ENCODE results near the gene TSSK6. TPM values are rescaled to one million over a fixed set of nuclear protein-coding genes. Genes with fewer than 3 reads are reported as not detected.

TSSK6 gene
- total and polyA plus RNA-seq, 10 donors = 1.7 to 5.6 (median 3.0) TPM

DNA sequence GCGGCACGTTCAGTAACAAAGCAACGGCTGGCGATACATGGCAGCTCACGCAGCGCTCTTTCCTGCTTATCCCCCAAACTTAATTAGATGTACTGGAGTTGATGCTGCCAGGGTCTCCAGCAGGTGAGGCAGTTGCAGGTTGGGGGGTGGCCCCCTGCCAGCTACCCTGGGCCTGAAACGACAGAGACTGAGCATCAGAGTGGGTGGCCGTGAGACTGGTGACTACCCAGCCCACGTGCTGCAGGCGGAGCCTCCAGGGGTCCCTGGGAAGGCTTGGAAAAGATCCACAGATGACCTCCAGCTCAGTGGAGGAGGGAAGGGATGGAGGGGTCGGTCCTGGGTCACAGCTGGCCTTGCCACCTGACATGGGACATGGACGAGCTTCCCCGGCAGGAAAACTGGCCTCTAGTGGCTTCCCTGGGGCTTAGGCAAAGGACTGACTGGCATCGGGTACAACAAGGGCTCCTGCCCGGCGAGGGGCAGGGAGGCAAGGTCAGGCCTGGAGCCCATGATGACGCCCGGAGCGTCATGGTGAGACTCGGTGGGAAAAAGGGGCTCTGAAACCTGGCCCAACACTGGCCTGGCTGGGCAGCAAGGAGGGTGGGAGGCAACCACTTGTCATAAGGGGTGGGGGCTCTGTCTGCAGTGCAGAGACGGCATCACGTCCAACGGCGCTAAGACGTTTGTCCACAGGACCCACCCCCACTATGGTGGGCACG, 46.8 kb upstream of the TSSK6 start:
- H3K4me1 ChIP-seq = no peaks in the 10 kb centered on the region
- intact Hi-C loops (cut with DNase I; ENCODE audit: low total_unique reads) = no loop called here
- H3K27me3 ChIP-seq (replicated peaks in 1 of 7) = no peaks in the 10 kb centered on the region
- H3K9me3 ChIP-seq = no peaks in the 10 kb centered on the region
- no peak overlapping the region for H3K4me3 ChIP-seq
- H3K27ac ChIP-seq = no peak overlapping the region
- TF ChIP-seq, protein P1, sequence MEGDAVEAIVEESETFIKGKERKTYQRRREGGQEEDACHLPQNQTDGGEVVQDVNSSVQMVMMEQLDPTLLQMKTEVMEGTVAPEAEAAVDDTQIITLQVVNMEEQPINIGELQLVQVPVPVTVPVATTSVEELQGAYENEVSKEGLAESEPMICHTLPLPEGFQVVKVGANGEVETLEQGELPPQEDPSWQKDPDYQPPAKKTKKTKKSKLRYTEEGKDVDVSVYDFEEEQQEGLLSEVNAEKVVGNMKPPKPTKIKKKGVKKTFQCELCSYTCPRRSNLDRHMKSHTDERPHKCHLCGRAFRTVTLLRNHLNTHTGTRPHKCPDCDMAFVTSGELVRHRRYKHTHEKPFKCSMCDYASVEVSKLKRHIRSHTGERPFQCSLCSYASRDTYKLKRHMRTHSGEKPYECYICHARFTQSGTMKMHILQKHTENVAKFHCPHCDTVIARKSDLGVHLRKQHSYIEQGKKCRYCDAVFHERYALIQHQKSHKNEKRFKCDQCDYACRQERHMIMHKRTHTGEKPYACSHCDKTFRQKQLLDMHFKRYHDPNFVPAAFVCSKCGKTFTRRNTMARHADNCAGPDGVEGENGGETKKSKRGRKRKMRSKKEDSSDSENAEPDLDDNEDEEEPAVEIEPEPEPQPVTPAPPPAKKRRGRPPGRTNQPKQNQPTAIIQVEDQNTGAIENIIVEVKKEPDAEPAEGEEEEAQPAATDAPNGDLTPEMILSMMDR (IDR thresholded peaks at IDR 0.05 in 8 of 11, conservative IDR thresholded peaks at IDR 0.05 in 3 of 11) = no peak
- TF ChIP-seq POLR2A (IDR thresholded peaks at IDR 0.05) (no peak), POLR2AphosphoS5 (IDR thresholded peaks at IDR 0.05) (no peak)
- WGBS, 5 donors = 75 to 86% (median 85%) methylated on average over 23 to 26 of the region's 26 CpGs
- peaks cover 0 to 13% (median 0%) of the 10 kb centered on the region in 6 donors for H3K36me3 ChIP-seq
- DNase-seq = no peak

DNA sequence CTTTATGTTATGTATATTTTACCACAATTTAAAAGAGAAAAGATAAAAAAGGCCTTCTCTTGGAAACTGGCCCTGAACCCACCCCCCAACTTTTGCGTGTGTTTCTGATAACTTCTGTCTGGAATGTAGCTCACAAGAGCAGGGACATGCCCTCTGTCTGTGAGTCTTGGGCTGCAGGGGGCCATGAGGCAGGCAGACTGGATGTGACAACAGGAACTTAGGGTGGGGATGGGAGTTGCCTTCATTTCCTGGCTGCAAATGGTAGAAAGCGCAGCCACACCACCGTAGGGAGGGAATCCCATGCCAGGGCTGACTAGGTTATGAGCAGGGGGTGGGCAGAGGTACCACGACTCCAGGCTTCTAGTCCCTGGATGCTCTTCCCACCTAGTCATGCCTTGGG, 44.6 kb upstream of the TSSK6 start:
- DNase-seq = no peak
- Histone ChIP-seq H3K27me3 (replicated peaks in 1 of 7) (no peaks in the 10 kb centered on the region), H3K27ac (no peak overlapping the region), H3K36me3 (peaks cover 0 to 7% (median 0%) of the 10 kb centered on the region in 6 donors), H3K9me3 (no peaks in the 10 kb centered on the region), H3K4me1 (no peaks in the 10 kb centered on the region), H3K4me3 (no peak overlapping the region)
- 33 to 58% (median 44%) methylated on average over 1 to 4 of the region's 4 CpGs for WGBS, 5 donors
- intact Hi-C loops (cut with DNase I; ENCODE audit: low total_unique reads) = no loop called here
- TF ChIP-seq, protein P1 (IDR thresholded peaks at IDR 0.05 in 8 of 11, conservative IDR thresholded peaks at IDR 0.05 in 3 of 11) = no peak
- TF ChIP-seq POLR2AphosphoS5 (IDR thresholded peaks at IDR 0.05) (no peak), POLR2A (IDR thresholded peaks at IDR 0.05) (no peak)

DNA sequence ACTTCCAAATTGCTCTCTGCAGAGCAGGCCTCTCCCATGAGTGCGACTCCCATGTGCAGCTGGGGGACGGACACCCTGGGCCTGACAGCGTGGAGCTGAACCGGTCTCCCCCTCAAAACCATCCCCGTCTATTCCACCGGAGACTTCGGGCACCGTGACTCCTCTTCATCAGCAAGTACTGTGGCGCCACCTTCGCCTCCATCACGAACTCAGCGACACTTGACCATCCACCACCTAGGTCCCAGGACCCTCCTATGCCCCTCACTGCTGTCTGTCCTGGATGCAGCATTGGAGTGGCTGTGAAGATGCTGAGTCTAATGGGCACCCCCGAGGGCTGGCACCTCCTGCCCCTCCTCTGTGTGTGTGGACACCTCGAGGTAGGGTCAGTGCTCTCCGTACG, 43.3 kb upstream of the TSSK6 start:
- intact Hi-C loops (cut with DNase I; ENCODE audit: low total_unique reads) = no loop called here
- TF ChIP-seq POLR2AphosphoS5 (IDR thresholded peaks at IDR 0.05) = no peak
- TF ChIP-seq POLR2A (IDR thresholded peaks at IDR 0.05) = no peak
- TF ChIP-seq, protein P1 (IDR thresholded peaks at IDR 0.05 in 8 of 11, conservative IDR thresholded peaks at IDR 0.05 in 3 of 11) = no peak

DNA sequence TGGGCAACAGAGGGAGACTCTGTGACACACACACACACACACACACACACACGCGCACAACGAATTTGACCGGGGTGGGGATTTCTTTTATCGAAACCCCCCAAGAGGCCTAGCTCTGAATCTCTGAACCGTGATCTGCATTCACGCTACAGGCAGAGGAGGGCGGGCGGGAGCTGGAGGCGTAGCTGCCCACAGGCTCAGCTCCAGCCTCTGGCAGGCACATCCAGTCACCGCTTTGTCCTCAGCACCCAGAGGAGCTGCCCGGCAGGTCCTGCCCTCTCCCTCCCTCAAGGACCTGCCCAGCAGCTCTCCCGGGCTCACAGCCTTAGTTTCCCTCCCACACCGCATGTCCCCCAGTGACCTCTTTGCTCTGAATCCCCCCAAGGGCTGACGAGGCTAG, 42.7 kb upstream of the TSSK6 start:
- TF ChIP-seq, protein P1 (IDR thresholded peaks at IDR 0.05 in 8 of 11, conservative IDR thresholded peaks at IDR 0.05 in 3 of 11) = no peak
- TF ChIP-seq POLR2AphosphoS5 (IDR thresholded peaks at IDR 0.05) (peak in 1 of 3 donors; percentile 22), POLR2A (IDR thresholded peaks at IDR 0.05) (no peak)
- Histone ChIP-seq H3K9me3 (no peaks in the 10 kb centered on the region), H3K27me3 (replicated peaks in 1 of 7) (peaks cover 0 to 11% (median 0%) of the 10 kb centered on the region in 7 donors), H3K4me1 (peaks cover 0 to 5% (median 0%) of the 10 kb centered on the region in 6 donors), H3K27ac (no peak overlapping the region), H3K4me3 (no peak overlapping the region), H3K36me3 (no peaks in the 10 kb centered on the region)
- intact Hi-C loops (cut with DNase I; ENCODE audit: low total_unique reads) = no loop called here
- WGBS, 5 donors = 78 to 87% (median 82%) methylated on average over 15 of the region's 15 CpGs
- DNase-seq = no peak

More for the DNA sequence above, 43.3 kb upstream of the TSSK6 start:
- Histone ChIP-seq H3K27me3 (replicated peaks in 1 of 7) (peaks cover 0 to 11% (median 0%) of the 10 kb centered on the region in 7 donors), H3K36me3 (no peaks in the 10 kb centered on the region), H3K9me3 (no peaks in the 10 kb centered on the region), H3K27ac (no peak overlapping the region), H3K4me1 (peaks cover 0 to 5% (median 0%) of the 10 kb centered on the region in 6 donors), H3K4me3 (no peak overlapping the region)
- 92 to 95% (median 94%) methylated on average over 16 of the region's 16 CpGs for WGBS, 5 donors
- DNase-seq = no peak

All from spleen (tissue), 11 donors.